Mucosa of stomach (tissue), 1 donor: Measurements from ENCODE around the gene TP53RK.
A peak's percentile ranks its signal among the peaks of the same experiment; 100 is the strongest.

ENCODE experiments used
- H3K27me3 ChIP-seq: one replicate; pipeline ENCODE4 v1.7.0; 2013; ENCODE audit warnings: mild to moderate bottlenecking, low read length; ENCODE audit not compliant: control insufficient read depth, insufficient read depth
- H3K36me3 ChIP-seq: one replicate; pipeline ENCODE4 v1.7.0; 2013; ENCODE audit warnings: low read length; ENCODE audit not compliant: control insufficient read depth, insufficient read depth
- H3K4me1 ChIP-seq: one replicate; pipeline ENCODE4 v1.7.0; 2013; ENCODE audit warnings: mild to moderate bottlenecking, low read length; ENCODE audit not compliant: control insufficient read depth, insufficient read depth
- H3K4me3 ChIP-seq: one replicate; pipeline ENCODE4 v1.7.0; 2013; ENCODE audit warnings: low read length
- H3K9ac ChIP-seq: one replicate; pipeline ENCODE4 v1.7.0; 2013; ENCODE audit warnings: mild to moderate bottlenecking, low read length, moderate library complexity
- H3K9me3 ChIP-seq: one replicate; pipeline ENCODE4 v1.7.0; 2013; ENCODE audit warnings: mild to moderate bottlenecking, low read length, moderate library complexity; ENCODE audit not compliant: control insufficient read depth
- donor health status: Pancreatic carcinoma.

The TP53RK gene

GRCh38 chr20:46690219-46691106 lies 1.2 kb upstream of the TP53RK start:
- H3K4me1 ChIP-seq: peaks cover 20% of the 10 kb centered on the region
- H3K27me3 ChIP-seq: no peaks in the 10 kb centered on the region
- H3K36me3 ChIP-seq: no peaks in the 10 kb centered on the region
- H3K9me3 ChIP-seq: no peaks in the 10 kb centered on the region
- peak overlapping the region; percentile 77 for H3K9ac ChIP-seq
- H3K4me3 ChIP-seq: no peak overlapping the region

- H3K4me3 ChIP-seq: peak overlapping the region; percentile 10
- H3K36me3 ChIP-seq: no peaks in the 10 kb centered on the region
- no peaks in the 10 kb centered on the region for H3K27me3 ChIP-seq
- peak overlapping the region; percentile 77 for H3K9ac ChIP-seq
- no peaks in the 10 kb centered on the region for H3K9me3 ChIP-seq
- H3K4me1 ChIP-seq: peaks cover 20% of the 10 kb centered on the region
Observed at GRCh38 chr20:46689754-46690085, 476 bp upstream of the TP53RK start.

GRCh38 chr20:46688151-46689081 lies 828 bp downstream of the TP53RK start:
- H3K4me1 ChIP-seq: peaks cover 23% of the 10 kb centered on the region

GRCh38 chr20:46683939-46684750 lies 5.1 kb downstream of the TP53RK start:
- no peaks in the 10 kb centered on the region for H3K27me3 ChIP-seq
- H3K9ac ChIP-seq: peak overlapping the region; percentile 40
- H3K36me3 ChIP-seq: no peaks in the 10 kb centered on the region
- H3K4me3 ChIP-seq: no peak overlapping the region
- no peaks in the 10 kb centered on the region for H3K9me3 ChIP-seq
- H3K4me1 ChIP-seq: peaks cover 31% of the 10 kb centered on the region

More at GRCh38 chr20:46688151-46689081, 828 bp downstream of the TP53RK start:
- H3K9ac ChIP-seq: peak overlapping the region; percentile 77
- H3K9me3 ChIP-seq: no peaks in the 10 kb centered on the region
- H3K36me3 ChIP-seq: no peaks in the 10 kb centered on the region
- H3K4me3 ChIP-seq: peak overlapping the region; percentile 76
- no peaks in the 10 kb centered on the region for H3K27me3 ChIP-seq

GRCh38 chr20:46683668-46683938 lies 5.6 kb downstream of the TP53RK start:
- H3K4me1 ChIP-seq: peaks cover 31% of the 10 kb centered on the region
- no peak overlapping the region for H3K4me3 ChIP-seq
- no peaks in the 10 kb centered on the region for H3K36me3 ChIP-seq
- no peaks in the 10 kb centered on the region for H3K9me3 ChIP-seq
- no peaks in the 10 kb centered on the region for H3K27me3 ChIP-seq
- H3K9ac ChIP-seq: peak overlapping the region; percentile 40

- no peak overlapping the region for H3K4me3 ChIP-seq
- H3K27me3 ChIP-seq: no peaks in the 10 kb centered on the region
- no peaks in the 10 kb centered on the region for H3K36me3 ChIP-seq
- peak overlapping the region; percentile 40 for H3K9ac ChIP-seq
- H3K9me3 ChIP-seq: no peaks in the 10 kb centered on the region
- peaks cover 29% of the 10 kb centered on the region for H3K4me1 ChIP-seq
Observed at GRCh38 chr20:46683011-46683667, 6.1 kb downstream of the TP53RK start.

GRCh38 chr20:46682063-46682821 lies 7.0 kb downstream of the TP53RK start:
- Histone ChIP-seq H3K36me3 (no peaks in the 10 kb centered on the region), H3K4me1 (peaks cover 20% of the 10 kb centered on the region), H3K4me3 (no peak overlapping the region), H3K9me3 (no peaks in the 10 kb centered on the region), H3K9ac (peak overlapping the region; percentile 28), H3K27me3 (no peaks in the 10 kb centered on the region)

DNA sequence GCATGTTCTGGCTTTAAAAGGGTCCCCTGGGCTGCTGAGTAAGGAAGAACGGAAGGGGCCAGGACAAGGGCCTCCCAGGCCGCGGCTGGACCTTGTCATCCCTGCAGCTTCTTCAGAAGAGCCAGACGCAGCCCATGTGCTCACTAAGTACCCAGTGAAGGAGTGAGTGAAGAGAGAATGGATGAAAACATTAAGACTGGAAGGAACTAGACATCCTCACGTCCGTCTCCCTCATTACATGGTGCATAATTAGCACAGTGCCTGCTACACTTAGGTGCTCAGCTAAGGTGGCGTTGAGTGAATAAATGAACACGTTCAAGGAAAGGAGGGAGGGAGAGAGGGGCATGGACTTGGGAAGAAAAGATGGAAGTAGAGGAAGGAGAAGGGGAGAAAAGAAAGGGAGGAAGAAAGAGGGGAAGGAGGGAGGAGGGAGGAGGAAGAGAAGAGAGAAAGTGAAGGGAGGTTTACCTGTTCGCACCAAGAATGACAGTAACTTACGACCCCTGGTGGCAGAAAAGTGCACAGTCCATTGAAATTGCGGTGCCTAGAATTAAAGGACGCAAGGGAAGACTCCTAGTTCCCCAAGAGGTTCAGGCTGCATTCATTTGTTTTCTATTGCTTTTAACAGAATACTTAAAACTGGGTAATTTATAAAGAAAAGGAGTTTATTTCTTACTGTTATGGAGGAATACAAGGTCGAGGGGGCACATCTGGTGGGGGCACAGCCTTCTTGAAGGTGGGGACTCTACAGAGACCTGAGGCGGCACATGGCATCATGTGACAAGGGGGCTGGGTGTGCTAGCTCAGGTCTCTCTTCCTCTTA lies 8.0 kb downstream of the TP53RK start:
- Histone ChIP-seq H3K27me3 (no peaks in the 10 kb centered on the region), H3K4me1 (peaks cover 11% of the 10 kb centered on the region), H3K9ac (no peak overlapping the region), H3K36me3 (no peaks in the 10 kb centered on the region), H3K4me3 (no peak overlapping the region), H3K9me3 (no peaks in the 10 kb centered on the region)

DNA sequence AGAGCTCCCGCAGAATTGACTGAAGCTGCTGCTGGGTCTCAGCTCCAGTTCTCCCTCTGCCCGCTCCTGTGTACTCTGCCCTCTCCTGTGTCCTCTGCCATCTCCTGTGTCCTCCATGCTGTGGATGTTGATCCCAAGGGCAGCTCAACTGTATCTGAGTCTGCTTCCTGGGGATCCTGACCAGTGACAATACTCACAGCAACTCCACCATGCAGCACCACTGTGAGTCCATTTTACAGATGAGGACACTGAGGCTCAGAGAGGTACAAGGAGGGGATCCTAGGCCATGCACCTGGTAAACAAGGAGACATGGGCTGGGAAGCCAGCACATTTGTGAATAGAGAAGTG lies 8.6 kb downstream of the TP53RK start:
- H3K36me3 ChIP-seq: no peaks in the 10 kb centered on the region
- no peak overlapping the region for H3K9ac ChIP-seq
- no peaks in the 10 kb centered on the region for H3K27me3 ChIP-seq
- no peaks in the 10 kb centered on the region for H3K9me3 ChIP-seq
- no peak overlapping the region for H3K4me3 ChIP-seq
- peaks cover 11% of the 10 kb centered on the region for H3K4me1 ChIP-seq

GRCh38 chr20:46678516-46678915 lies 10.7 kb downstream of the TP53RK start:
- H3K36me3 ChIP-seq: no peaks in the 10 kb centered on the region
- no peaks in the 10 kb centered on the region for H3K27me3 ChIP-seq
- no peaks in the 10 kb centered on the region for H3K9me3 ChIP-seq
- H3K4me3 ChIP-seq: no peak overlapping the region
- no peak overlapping the region for H3K9ac ChIP-seq
- peaks cover 9% of the 10 kb centered on the region for H3K4me1 ChIP-seq
